GM12891 (cell line): ENCODE measurements around the gene LIMA1.
A peak's percentile ranks its signal among the peaks of the same experiment; 100 is the strongest.
"Not testable (repeated sequence)": the region's sequence is repeated elsewhere in the genome, so short reads cannot be mapped to it uniquely, and the experiment has no call there.

Experiments
- DNase-seq: peaks from one replicate; pipeline ENCODE4 v3.0.0; 2011; ENCODE audit warnings: low spot score; ENCODE audit not compliant: insufficient read length
- FAIRE-seq: peaks from 2 replicates; lab custom pipeline; 2011; peaks lifted over from hg19 to GRCh38; lab: Jason Lieb, UNC
- PAX5 ChIP-seq: IDR thresholded peaks from 2 replicates; pipeline ENCODE4 v1.6.1; 2011; ENCODE audit warnings: low read length, moderate library complexity, mild to moderate bottlenecking; ENCODE audit not compliant: insufficient read depth, severe bottlenecking
- POLR2A ChIP-seq: IDR thresholded peaks from 2 replicates; pipeline ENCODE4 v1.6.1; 2011; ENCODE audit warnings: low read depth, low read length, control low read depth
- POLR2AphosphoS5 ChIP-seq: IDR thresholded peaks from 2 replicates; pipeline ENCODE4 v1.6.1; 2011; ENCODE audit warnings: low read depth, low read length, control low read depth
- POU2F2 ChIP-seq: IDR thresholded peaks from 2 replicates; pipeline ENCODE4 v1.6.1; 2011; ENCODE audit warnings: low read depth, mild to moderate bottlenecking, control low read depth, low read length, moderate library complexity
- SPI1 ChIP-seq: IDR thresholded peaks from 2 replicates; pipeline ENCODE4 v1.6.1; 2011; ENCODE audit warnings: low read depth, low read length, control low read depth
- TAF1 ChIP-seq: IDR thresholded peaks from 2 replicates; pipeline ENCODE4 v1.6.1; 2011; ENCODE audit warnings: low read depth, low read length, control low read depth

LIMA1 gene

DNA sequence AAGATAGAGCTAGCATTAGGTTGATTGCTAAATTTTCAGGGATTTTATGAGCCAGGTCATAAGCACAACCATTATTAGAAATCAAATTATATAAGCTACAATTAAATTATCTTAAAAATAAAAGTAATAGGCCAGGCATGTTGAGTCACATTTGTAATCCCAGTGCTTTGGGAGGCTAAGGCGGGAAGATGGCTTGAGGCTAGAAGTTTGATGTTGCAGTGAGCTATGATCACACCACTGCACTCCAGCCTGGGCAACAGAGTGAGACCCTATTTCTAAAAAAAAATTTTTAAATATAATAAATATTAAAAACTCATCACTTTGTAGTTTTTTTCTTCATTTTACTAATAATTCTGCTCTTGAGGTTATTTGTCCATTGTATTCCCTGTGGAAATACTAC is 1.9 kb upstream of the LIMA1 start:
- no peak for TF ChIP-seq PAX5
- TF ChIP-seq TAF1: no peak
- TF ChIP-seq SPI1: no peak
- TF ChIP-seq POU2F2: no peak
- no peak for TF ChIP-seq POLR2AphosphoS5
- no peak for TF ChIP-seq POLR2A
- no peak for DNase-seq
- no peak for FAIRE-seq

DNA sequence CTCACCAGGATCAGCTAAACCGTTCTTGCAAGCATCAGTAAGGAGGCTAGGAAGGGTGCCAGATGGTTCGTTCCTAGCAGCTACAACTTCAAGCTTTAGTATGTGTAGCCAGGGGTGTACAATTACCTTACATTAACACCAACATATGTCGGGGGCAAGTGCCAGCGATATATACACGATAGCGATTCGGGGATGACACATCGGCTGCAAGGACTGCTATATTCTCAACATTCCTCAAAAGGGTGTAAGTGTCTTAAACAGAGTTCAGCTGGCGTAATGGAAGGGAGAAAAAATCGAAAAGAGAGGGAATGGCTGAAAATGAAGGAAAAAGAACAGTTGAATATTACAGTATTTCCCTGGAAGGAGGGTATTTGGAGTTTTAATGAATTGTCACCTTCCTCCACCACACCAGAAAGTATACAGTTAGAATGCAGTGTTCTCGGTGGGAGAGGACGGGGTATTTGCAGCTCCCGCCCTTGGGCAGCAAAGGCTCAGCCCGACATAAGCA is 545 bp downstream of the LIMA1 start:
- DNase-seq: no peak
- TF ChIP-seq TAF1 (no peak), POU2F2 (no peak), POLR2AphosphoS5 (no peak), POLR2A (no peak), PAX5 (no peak), SPI1 (no peak)

DNA sequence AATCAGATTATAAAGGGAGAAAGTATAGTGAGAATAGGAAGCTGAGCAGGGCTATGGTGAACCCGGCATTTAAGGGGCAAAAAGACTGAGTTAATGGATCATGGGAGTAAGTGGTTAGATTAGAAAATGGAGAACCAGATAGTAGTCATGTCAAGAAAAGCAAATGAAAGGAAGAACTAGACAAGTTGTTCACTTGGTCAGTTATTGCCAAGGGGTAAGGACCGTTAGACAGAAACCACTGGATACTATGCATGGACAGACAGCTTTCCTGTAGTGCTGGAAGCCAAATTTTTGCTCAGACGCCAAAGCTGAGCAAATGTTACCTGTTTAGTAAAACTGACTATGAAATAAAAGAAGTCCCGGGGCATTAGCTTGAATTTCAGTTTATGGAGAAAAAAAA is 3.8 kb downstream of the LIMA1 start:
- no peak for TF ChIP-seq SPI1
- DNase-seq (no peak), FAIRE-seq (no peak)

More for the DNA sequence above, 545 bp downstream of the LIMA1 start:
- peak; percentile 9 for FAIRE-seq

DNA sequence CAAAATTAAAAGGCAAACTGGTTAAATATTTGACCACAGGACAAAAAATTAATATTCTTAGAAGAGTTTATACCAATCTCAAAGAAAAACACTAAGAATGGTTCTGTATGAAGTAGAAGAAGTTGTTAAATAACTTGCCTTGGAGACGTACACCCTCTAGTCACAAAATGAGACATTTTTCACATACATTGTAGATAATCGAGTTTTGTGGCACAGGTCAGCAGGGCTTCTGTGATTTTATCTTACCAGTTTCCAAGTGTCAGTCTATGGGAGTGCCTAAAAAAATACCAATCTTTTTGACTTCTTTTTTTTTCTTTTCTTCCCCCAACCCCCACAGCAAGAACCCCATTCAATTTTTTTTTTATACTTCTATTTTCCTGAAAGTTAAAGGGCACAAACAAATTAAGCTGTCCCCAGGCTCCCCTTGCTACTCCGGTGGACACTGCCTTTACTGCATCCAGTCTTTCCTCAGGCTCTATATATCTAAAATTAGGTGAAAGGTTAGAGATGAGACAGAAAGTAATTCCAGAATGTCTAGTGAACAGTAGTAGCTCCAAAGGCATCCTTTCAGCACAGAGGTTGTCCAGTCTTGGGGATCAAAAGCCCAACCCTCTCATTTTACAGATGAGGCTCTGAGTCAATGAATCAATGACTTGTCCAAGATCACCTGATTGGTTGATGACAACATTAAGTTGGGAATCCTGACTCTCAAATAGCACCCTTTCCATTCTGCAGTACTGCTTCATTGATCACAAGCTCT is 6.2 kb downstream of the LIMA1 start:
- TF ChIP-seq POLR2AphosphoS5 (no peak), POU2F2 (no peak), TAF1 (no peak), SPI1 (no peak), PAX5 (no peak), POLR2A (no peak)
- no peak for DNase-seq
- no peak for FAIRE-seq

DNA sequence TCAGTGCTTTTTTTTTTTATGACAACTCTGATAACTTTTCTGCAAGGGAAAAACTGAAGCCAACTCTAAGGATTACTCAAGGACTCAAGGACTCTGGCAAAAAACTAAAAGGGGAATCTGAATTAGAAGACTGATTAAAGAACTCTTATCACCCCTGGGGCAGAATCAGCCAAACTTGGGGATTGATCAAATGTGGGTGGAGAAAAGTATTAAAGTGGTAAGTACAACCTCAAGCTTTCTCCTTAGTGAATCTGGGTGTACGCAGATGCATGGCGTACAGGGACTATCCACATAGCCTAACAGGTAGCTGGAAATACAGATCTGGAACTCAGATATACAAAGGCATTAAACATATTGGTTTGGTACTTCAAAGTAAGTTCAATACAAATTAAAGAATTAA is 7.3 kb downstream of the LIMA1 start:
- no peak for FAIRE-seq
- TF ChIP-seq POLR2A (no peak), PAX5 (no peak), POLR2AphosphoS5 (no peak), SPI1 (no peak), TAF1 (no peak), POU2F2 (no peak)
- no peak for DNase-seq

DNA sequence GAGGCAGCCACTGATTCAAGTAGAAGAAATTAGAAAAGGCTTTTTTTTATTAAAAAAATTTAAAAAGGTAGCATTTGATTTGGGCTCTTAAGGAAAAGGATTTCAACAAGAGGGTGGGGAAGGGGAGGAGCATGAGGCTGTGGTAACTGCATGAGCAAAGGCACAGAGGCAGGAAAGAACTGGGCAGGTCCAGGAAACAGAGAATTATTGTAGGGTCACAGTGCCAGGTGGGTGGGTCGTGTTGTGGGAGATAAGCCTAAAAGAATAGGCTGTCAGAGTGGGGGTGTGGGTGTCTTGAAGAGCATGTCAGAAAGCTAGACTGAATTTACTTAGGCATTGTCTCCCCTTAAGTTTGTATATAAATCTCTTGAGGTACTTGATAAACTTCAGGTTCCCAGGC is 7.8 kb downstream of the LIMA1 start:
- no peak for TF ChIP-seq POLR2A
- no peak for TF ChIP-seq TAF1
- TF ChIP-seq SPI1: no peak
- no peak for TF ChIP-seq POLR2AphosphoS5
- no peak for DNase-seq
- FAIRE-seq: no peak

DNA sequence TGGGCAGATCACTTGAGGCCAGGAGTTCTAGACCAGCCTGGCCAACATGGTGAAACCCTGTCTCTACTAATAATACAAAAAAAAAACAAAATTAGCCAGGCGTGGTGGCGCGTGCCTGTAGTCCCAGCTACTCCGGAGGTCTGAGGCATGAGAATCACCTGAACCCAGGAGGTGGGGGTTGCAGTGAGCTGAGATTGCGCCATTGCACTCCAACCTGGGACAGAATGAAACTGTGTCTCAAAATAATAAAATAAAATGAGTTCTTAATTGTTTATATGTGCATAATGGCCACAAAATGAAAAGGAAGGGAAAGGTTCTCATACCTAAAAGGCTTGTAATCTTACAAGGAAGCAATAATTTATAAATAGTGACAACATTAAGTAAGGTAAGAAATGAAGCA is 8.2 kb downstream of the LIMA1 start:
- not testable (repeated sequence) for DNase-seq, FAIRE-seq

DNA sequence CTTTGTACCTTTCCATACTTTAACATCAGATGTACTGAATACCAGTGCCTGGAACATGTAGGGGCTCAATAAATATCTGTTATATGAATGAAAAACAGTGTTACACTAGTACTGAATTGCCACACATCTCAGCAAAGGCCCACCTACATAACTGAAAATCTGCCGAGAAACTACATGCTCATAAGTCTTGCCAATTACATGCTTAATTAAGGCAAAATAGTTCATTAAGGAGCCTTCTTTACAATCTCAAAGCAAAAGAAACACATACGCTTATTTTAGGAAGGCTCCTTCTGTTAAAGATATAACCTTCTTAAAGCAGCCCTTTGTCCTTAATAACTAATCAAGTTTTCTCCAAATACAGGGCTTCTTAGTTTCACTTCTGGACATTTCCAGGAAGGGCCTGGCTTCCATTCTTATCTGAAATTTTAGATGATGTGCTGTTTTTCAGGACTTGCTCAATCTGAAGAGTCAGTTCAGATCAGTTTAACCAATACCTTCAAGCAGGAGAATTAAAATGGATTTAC is 11.5 kb downstream of the LIMA1 start:
- TF ChIP-seq SPI1 (no peak), PAX5 (no peak), POLR2A (no peak), TAF1 (no peak), POLR2AphosphoS5 (no peak), POU2F2 (no peak)
- DNase-seq (no peak), FAIRE-seq (no peak)

DNA sequence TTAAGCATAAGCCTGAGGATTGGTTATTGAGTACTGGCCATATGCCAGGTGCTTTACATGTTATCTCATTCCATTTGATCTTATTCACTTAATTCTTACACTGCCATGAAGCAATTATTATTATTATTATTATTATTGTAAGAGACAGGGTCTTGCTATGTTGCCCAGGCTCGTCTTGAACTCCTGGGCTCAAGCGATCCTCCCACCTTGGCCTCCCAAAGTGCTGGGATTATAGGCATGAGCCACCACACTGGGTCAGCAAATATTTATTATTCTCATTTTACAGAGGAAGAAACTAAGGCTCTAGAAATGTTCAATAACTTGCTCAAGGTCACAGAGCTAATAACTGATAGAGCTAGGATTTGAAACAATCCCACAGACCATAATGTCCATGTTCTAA is 14.8 kb downstream of the LIMA1 start:
- no peak for DNase-seq
- no peak for TF ChIP-seq SPI1
- FAIRE-seq: no peak

DNA sequence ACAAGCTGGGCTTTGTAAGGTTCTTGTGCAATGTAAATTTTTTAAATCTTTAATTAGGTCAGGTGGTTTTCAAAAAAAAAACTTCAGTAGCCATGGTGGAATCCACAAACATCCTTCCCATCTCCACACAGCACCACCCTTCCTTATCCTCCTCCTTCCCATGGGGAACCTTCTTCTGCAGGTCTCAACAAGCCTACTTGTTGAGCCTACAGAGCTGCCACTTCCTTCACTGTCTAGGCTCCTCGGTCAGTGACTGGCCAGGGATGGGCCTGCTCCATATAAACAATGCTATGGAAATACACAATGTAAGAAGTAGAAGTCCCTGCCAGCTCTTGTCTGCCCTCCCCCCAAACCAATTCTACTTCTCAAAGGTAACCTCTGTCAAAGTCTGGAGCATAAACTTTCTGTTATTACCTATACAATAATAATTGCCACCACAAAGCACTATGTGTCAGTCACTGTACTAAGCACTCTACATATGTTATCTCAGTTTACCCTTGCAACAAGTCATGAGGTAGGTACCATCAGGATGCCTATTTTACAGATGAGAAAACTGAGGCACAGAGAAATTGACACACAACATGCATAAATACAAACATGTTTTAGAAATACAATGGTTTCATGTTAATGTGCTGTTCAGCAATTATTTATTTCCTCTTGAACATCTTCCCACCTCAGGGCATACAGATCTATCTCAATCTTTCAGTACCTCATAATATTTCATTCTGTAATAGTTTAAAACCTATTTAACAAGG is 17.4 kb downstream of the LIMA1 start:
- FAIRE-seq (no peak), DNase-seq (no peak)
- TF ChIP-seq POLR2AphosphoS5 (no peak), PAX5 (no peak), POU2F2 (no peak)

DNA sequence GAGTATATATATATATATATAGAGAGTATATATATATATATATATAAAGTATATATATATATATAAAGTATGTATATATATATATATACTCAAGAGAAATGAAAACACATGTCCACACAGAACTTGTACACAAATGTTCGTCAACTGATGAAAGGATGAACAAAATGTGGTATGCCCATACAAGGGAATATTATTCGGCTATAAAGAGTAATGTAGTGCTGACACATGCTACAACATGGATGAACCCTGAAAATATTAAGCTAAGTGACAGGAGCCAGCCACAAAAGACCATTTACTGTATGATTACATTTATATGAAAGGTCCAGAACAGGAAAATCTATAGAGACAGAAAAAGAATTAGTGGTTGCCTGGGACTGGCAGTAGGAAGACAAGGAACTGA is 19.5 kb downstream of the LIMA1 start:
- TF ChIP-seq PAX5: no peak
- no peak for TF ChIP-seq POLR2A
- no peak for TF ChIP-seq POU2F2
- TF ChIP-seq TAF1: no peak

More for the DNA sequence above, 19.5 kb downstream of the LIMA1 start:
- DNase-seq (no peak), FAIRE-seq (no peak)
